GM12864 (cell line): Measurements from ENCODE around the gene CEBPA.

Source experiments
- DNase-seq: peaks from one replicate; pipeline ENCODE4 v3.0.0-alpha.2; 2011; ENCODE audit warnings: low read depth
- H3K4me3 ChIP-seq: 2 replicates; pipeline ENCODE4 v1.5.1; 2011; ENCODE audit warnings: mild to moderate bottlenecking, low read depth, low read length, control low read depth
- CTCF ChIP-seq: IDR thresholded peaks from 2 replicates; pipeline ENCODE4 v1.5.1; 2011; ENCODE audit warnings: low read depth, mild to moderate bottlenecking, moderate library complexity, low read length, control low read depth, inconsistent platforms; ENCODE audit errors: missing control alignments

Gene CEBPA

GRCh38 chr19:33285441-33285927 is 16.9 kb downstream of the CEBPA start:
- H3K4me3 ChIP-seq = no peak overlapping the region
- DNase-seq = no peak
- TF ChIP-seq CTCF = no peak

DNA sequence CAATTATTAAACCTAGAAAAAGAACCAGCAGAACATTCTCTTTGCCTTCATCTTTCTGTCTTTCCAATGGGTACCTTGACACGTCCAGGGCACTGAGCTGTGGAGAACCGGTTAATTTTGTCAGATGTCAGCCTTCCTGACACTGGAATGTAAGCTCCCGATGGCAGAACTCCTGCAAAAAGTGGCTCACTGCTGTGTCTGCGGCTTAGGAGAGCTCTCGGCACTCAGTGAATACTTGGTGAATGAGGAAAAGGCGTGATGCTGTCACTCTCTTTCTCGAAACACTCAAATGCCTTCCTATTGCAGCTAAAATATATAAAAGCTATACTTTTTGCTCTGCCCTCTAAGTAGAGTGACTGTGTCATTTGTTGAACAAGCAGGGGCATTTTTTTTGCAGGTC is 17.6 kb downstream of the CEBPA start:
- DNase-seq = no peak
- TF ChIP-seq CTCF = no peak
- no peak overlapping the region for H3K4me3 ChIP-seq

DNA sequence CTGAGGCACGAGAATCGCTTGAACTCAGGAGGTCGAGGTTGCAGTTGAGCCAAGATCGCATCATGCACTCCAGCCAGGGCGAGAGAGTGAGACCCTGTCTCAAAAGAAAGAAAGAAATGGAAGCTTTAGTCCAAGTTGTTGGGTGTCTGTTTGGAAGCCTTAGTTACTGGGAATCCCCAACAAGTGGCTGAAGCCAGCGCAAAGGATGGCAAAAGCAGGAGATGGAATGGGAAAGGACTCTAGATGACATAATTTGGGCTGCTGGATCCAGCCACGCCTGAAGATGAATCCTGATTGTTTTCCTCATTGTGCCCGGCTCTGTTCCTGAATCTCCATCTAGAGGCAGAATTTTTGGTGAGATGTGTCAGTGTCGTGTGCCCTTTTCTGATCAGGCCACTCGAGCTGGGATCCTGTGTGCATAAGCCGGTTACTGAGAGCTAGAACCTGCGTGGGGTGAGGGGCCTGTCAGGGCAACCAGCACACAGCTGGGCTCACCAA is 18.1 kb downstream of the CEBPA start:
- no peak for DNase-seq
- H3K4me3 ChIP-seq = no peak overlapping the region
- no peak for TF ChIP-seq CTCF

DNA sequence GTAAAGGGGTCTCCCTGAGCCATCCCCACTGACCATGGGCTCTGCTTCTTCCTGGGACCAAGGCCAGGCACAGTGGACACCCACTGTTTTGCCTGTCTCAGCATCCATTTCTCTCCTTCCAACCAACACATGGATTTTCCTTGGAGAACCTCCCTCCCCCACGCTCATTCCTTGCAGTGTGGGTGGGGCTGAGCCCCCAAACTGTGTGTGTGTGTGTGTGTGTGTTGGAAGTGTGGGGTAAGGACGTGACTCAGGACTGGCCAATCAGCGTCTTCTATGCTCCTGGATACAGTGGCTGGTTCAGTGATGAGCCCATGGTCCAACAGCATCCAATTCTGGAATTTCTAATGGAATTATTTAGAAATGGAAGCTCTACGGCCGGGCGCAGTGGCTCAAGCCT is 18.7 kb downstream of the CEBPA start:
- no peak overlapping the region for H3K4me3 ChIP-seq
- no peak for DNase-seq
- TF ChIP-seq CTCF = no peak

DNA sequence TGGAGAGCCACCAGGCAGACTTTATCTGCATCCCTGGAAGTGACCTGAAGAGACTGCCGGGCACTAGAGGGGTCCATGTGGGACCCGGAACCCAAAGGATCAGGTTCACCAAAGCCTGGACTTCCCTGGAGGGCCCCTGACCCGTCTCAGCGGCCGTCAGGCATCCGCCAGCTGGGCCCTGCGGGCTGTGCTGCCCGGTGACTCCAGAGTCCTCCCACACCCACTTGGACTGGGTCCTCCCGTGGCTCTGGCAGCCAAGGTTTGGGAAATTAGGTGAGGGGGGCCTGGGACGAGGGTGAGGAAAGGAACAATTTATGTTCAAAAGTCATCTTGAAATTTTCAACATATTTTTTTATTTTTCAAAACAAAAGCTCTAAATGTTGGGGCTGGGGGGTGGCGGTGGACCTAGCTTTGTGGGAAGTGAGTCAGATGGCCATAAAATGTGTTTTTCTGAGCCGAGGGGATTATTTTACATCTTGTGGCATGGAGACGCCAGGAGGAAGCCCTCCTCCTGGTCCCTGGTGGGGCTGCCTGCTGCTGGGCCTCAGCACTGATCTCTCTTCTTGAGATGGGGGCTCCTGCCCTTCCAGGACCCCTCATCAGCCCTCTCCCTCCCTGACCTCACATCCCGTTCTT is 20.2 kb downstream of the CEBPA start:
- DNase-seq = no peak
- H3K4me3 ChIP-seq = no peak overlapping the region
- no peak for TF ChIP-seq CTCF

DNA sequence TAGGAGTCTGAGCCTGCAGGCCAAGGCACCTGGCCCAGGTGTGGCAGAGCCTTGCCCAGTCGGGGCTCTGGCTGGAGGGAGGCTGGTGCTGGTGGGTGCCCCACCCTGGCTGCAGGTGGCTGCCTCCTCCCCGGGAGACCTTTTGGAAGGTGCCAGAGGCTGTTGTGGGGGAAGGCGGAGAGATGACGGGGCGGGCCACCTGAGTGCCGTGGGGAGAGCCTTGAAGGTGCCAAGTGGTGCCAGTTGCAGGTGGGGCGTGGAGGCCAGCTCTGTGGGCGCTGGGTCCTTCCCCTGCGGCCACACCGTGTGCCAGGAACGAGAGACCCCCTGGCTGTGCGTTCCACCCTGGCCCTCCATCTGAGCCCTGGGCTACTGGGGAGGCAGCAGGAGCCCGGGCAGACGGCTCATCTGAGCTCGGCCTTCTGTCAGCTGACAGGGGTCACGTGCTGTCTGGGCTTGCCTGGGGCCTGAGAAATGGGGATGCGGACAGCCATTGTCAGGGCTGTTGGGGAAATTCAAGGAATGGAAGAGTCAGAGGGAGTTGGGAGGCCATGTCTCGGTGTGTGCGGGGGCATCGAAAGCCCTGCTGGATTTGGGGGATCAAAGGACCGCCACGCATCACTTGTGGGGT is 20.9 kb downstream of the CEBPA start:
- H3K4me3 ChIP-seq = no peak overlapping the region
- DNase-seq = no peak
- TF ChIP-seq CTCF = no peak
